ENCODE results near the gene ZBTB7B. TPM values are rescaled to one million over a fixed set of nuclear protein-coding genes. Genes with fewer than 3 reads are reported as not detected.

Gene ZBTB7B
- total RNA-seq, 1 experiment from 2014 or later = 44.1 TPM

DNA sequence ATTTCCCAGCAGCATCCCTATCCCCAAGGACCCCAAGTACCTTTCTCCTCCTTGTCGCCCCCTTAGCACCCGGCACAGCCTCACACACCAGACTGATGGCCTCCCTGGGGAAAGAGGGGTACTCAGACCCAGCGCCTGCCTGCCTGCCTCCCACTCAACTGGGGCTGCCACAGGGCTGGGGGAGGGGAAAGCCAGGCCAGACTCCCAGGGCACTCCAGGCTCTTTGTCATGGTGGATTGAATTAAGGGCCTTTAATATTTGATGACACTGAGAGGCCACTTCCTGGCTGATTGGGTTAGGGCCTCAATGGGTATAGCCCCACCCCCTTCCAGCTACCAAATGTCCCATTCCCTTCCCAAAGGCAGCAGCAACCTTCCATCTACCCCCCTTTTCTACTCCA is 33.9 kb upstream of the ZBTB7B start:
- no peak overlapping the region for H2AFZ ChIP-seq
- no peak overlapping the region for H3K27ac ChIP-seq
- BruUV-seq (replicated peaks) = no TSS peak
- peaks cover 33% of the 10 kb centered on the region for H3K36me3 ChIP-seq (ENCODE audit: low read depth)
- peak overlapping the region; percentile 93 for H3K4me2 ChIP-seq
- intact Hi-C loops (cut with micrococcal nuclease; ENCODE audit: unreplicated experiment) = no loop called here
- TF ChIP-seq EZH2 (IDR thresholded peaks at IDR 0.05; ENCODE audit: low read depth) (no peak), CTCF (conservative IDR thresholded peaks at IDR 0.05) (no peak)
- ChIA-PET CTCF (interaction anchor here (0.5 kb wide), 1 partner anchor 617 kb away, joined by 4 read pairs; no protein-coding TSS in a partner anchor), POLR2A (ENCODE audit: unreplicated experiment) (no interaction called here)
- H3K9me2 ChIP-seq (ENCODE audit: insufficient read depth) = no peaks in the 10 kb centered on the region
- H4K20me1 ChIP-seq (ENCODE audit: insufficient read depth) = no peaks in the 10 kb centered on the region
- peaks cover 41% of the 10 kb centered on the region for H3K79me2 ChIP-seq (ENCODE audit: low read depth)
- peaks cover 44% of the 10 kb centered on the region for H3K4me1 ChIP-seq (replicated peaks; ENCODE audit: insufficient read depth)
- H3K4me3 ChIP-seq = peak overlapping the region; percentile 87; the same call in 1 of the 2 replicates
- H3K9me3 ChIP-seq (ENCODE audit: insufficient read depth, low read depth) = no peaks in the 10 kb centered on the region
- H3F3A ChIP-seq (ENCODE audit: insufficient read depth, low read depth) = peaks cover 64% of the 10 kb centered on the region
- no peak for DNase-seq
- H3K27me3 ChIP-seq (ENCODE audit: insufficient read depth, low read depth) = no peaks in the 10 kb centered on the region

DNA sequence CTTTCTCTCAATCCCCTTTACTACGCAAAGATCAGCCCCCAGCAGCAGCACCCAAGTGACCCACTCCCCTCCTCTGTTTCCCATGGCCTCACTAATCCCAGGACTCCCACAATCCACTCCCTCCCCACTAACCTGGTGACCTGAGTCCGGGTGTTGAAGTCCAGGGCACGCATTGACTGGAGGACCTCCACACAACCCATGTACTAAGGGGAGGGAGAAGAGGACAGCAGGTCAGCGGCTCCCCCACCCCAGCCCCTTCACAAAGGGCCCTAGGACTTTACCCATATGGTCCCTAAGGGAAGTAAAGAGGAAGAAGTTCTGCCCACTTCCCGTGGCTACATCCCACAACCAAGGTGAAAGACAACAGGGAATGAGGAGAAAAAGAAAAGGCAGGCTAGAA is 33.4 kb upstream of the ZBTB7B start:
- peak overlapping the region; percentile 93 for H3K4me2 ChIP-seq
- no peaks in the 10 kb centered on the region for H4K20me1 ChIP-seq (ENCODE audit: insufficient read depth)
- no peak for DNase-seq
- H3K36me3 ChIP-seq (ENCODE audit: low read depth) = peaks cover 33% of the 10 kb centered on the region; the same call in 1 of the 2 replicates
- TF ChIP-seq EZH2 (IDR thresholded peaks at IDR 0.05; ENCODE audit: low read depth) (no peak), CTCF (conservative IDR thresholded peaks at IDR 0.05) (no peak)
- intact Hi-C loops (cut with micrococcal nuclease; ENCODE audit: unreplicated experiment) = no loop called here
- H3K9me3 ChIP-seq (ENCODE audit: insufficient read depth, low read depth) = no peaks in the 10 kb centered on the region
- no peak overlapping the region for H2AFZ ChIP-seq
- peaks cover 41% of the 10 kb centered on the region for H3K79me2 ChIP-seq (ENCODE audit: low read depth)
- BruUV-seq (replicated peaks) = no TSS peak
- peaks cover 44% of the 10 kb centered on the region for H3K4me1 ChIP-seq (replicated peaks; ENCODE audit: insufficient read depth)
- ChIA-PET CTCF (interaction anchor here (0.5 kb wide), 1 partner anchor 616 kb away, joined by 4 read pairs; no protein-coding TSS in a partner anchor), POLR2A (ENCODE audit: unreplicated experiment) (interaction anchor here (0.7 kb wide), 1 partner anchor 26 kb away, joined by 8 read pairs; no protein-coding TSS in a partner anchor)
- peaks cover 62% of the 10 kb centered on the region for H3F3A ChIP-seq (ENCODE audit: insufficient read depth, low read depth)
- H3K27me3 ChIP-seq (ENCODE audit: insufficient read depth, low read depth) = no peaks in the 10 kb centered on the region
- peak overlapping the region; percentile 87; the same call in 1 of the 2 replicates for H3K4me3 ChIP-seq
- H3K27ac ChIP-seq = no peak overlapping the region
- H3K9me2 ChIP-seq (ENCODE audit: insufficient read depth) = no peaks in the 10 kb centered on the region

DNA sequence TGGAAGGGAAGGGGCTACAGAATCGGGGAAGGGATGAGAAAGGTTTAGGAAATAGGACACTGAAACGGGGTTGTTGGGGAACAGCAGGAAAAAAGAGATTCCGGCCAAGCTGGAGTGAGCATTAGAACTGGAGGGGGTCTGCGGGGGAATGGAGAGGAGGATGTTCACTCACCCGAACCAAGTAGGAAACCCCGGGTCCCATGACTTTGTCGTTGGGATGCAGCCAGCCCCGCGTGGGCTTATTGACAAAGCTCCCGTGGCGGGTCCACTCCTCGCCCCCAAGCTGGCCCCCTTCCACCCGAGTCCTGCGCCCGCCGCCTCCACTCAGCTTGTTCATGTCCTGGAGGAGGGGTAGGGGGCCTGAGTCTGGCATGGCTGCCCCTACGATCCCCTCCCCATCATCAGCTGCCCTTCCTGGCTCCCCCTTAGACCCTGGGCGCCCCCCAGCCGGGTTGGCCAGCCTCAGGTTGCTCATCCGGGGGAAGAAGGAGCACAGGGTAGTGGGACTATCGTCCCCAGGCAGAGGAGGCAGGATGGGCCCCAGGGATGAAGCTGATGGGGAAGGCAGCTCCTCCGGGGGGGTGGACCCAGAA is 32.6 kb upstream of the ZBTB7B start:
- CTCF ChIA-PET = interaction anchor here (0.6 to 2.0 kb wide), 9 partner anchors 9 to 415 kb away, joined by 3 to 17 read pairs (median 4); partner anchors contain the start of genes ADAM15 and PYGO2
- Histone ChIP-seq H2AFZ (no peak overlapping the region), H3K27ac (peak overlapping the region; percentile 97; the same call in 1 of the 2 replicates), H3K4me1 (replicated peaks; ENCODE audit: insufficient read depth) (peaks cover 44% of the 10 kb centered on the region), H3K27me3 (ENCODE audit: insufficient read depth, low read depth) (no peaks in the 10 kb centered on the region), H3F3A (ENCODE audit: insufficient read depth, low read depth) (peaks cover 56% of the 10 kb centered on the region), H3K9me3 (ENCODE audit: insufficient read depth, low read depth) (no peaks in the 10 kb centered on the region), H4K20me1 (ENCODE audit: insufficient read depth) (no peaks in the 10 kb centered on the region), H3K9me2 (ENCODE audit: insufficient read depth) (no peaks in the 10 kb centered on the region), H3K79me2 (ENCODE audit: low read depth) (peaks cover 42% of the 10 kb centered on the region), H3K36me3 (ENCODE audit: low read depth) (peaks cover 28% of the 10 kb centered on the region; the same call in 1 of the 2 replicates), H3K4me2 (peak overlapping the region; percentile 93), H3K4me3 (peak overlapping the region; percentile 87)
- DNase-seq = no peak
- no peak for TF ChIP-seq EZH2 (IDR thresholded peaks at IDR 0.05; ENCODE audit: low read depth)
- TF ChIP-seq CTCF (conservative IDR thresholded peaks at IDR 0.05) = no peak
- TSS peak; percentile 0 for BruUV-seq (replicated peaks)
- POLR2A ChIA-PET (ENCODE audit: unreplicated experiment) = interaction anchor here (0.5 to 1.7 kb wide), 12 partner anchors 9 to 633 kb away, joined by 3 to 18 read pairs (median 5); partner anchors contain the start of genes ADAM15, PYGO2 and ZBTB7B
- intact Hi-C loops (cut with micrococcal nuclease; ENCODE audit: unreplicated experiment) = loop anchor here (2.0 to 5.0 kb wide), 3 partner anchors 47 to 352 kb away; partner anchors contain the start of genes RUSC1 and SLC50A1

All from PC-9 (cell line).